OCI-LY3 (cell line): ENCODE results near the gene HOXB6.

Experiments
- H2AFZ ChIP-seq: fragments of 200-600, 300-600 bp; shearing (Covaris generic); 2 replicates; pipeline ENCODE4 v1.6.0; 2014; ENCODE audit warnings: antibody characterized with exemption, low read depth, low read length
- H3K27ac ChIP-seq: fragments of 200-600, 300-600 bp; sonication (generic); 2 replicates; pipeline ENCODE4 v1.5.1; 2014; ENCODE audit warnings: mild to moderate bottlenecking, low read length, moderate library complexity, mixed read lengths
- H3K27me3 ChIP-seq: fragments of 200-600, 300-600 bp; sonication (generic); 2 replicates; pipeline ENCODE4 v1.6.1; 2014; ENCODE audit warnings: low read depth, low read length, mixed read lengths
- H3K36me3 ChIP-seq: fragments of 200-600, 300-600 bp; sonication (generic); replicated peaks from 2 replicates; pipeline ENCODE3; 2014; ENCODE audit warnings: low read depth, low read length, mixed read lengths
- H3K4me1 ChIP-seq: fragments of 300-600, 200-600 bp; sonication (generic); 2 replicates; pipeline ENCODE4 v1.6.1; 2014; ENCODE audit warnings: low read length, mixed read lengths
- H3K4me2 ChIP-seq: fragments of 200-600, 300-600 bp; sonication (generic); 2 replicates; pipeline ENCODE4 v1.6.1; 2014; ENCODE audit warnings: low read length, mixed read lengths
- H3K4me3 ChIP-seq: fragments of 300-600, 200-600 bp; sonication (generic); 2 replicates; pipeline ENCODE4 v1.5.1; 2014; ENCODE audit warnings: antibody characterized with exemption, mild to moderate bottlenecking, low read length, moderate library complexity
- H3K79me2 ChIP-seq: fragments of 300-600, 200-600 bp; shearing (Covaris generic); 2 replicates; pipeline ENCODE4 v1.6.1; 2014; ENCODE audit warnings: mild to moderate bottlenecking, low read length, mixed read lengths
- H3K9ac ChIP-seq: fragments of 300-600, 200-600 bp; shearing (Covaris generic); 2 replicates; pipeline ENCODE4 v1.6.0; 2014; ENCODE audit warnings: mild to moderate bottlenecking, low read length, moderate library complexity
- H3K9me3 ChIP-seq: fragments of 200-600, 300-600 bp; shearing (Covaris generic); 2 replicates; pipeline ENCODE4 v1.6.1; 2014; ENCODE audit warnings: low read length, mixed read lengths; ENCODE audit not compliant: insufficient read depth
- H4K20me1 ChIP-seq: fragments of 200-600, 300-600 bp; sonication (generic); 2 replicates; pipeline ENCODE4 v1.6.1; 2016; ENCODE audit warnings: low read length, mixed read lengths; ENCODE audit not compliant: insufficient read depth
- EZH2phosphoT487 ChIP-seq: fragments of 200-600 bp; shearing (Covaris generic); IDR thresholded peaks from 2 replicates; pipeline ENCODE4 v1.6.1; 2018; ENCODE audit warnings: antibody characterized with exemption, mixed run types, low read depth
- TF ChIP-seq, protein P1 (sequence below): fragments of 200-600, 300-600 bp; sonication (generic); IDR thresholded peaks from 2 replicates; pipeline ENCODE4 v1.5.1; 2014; ENCODE audit warnings: antibody characterized with exemption, low read length, low read depth

HOXB6 gene

DNA sequence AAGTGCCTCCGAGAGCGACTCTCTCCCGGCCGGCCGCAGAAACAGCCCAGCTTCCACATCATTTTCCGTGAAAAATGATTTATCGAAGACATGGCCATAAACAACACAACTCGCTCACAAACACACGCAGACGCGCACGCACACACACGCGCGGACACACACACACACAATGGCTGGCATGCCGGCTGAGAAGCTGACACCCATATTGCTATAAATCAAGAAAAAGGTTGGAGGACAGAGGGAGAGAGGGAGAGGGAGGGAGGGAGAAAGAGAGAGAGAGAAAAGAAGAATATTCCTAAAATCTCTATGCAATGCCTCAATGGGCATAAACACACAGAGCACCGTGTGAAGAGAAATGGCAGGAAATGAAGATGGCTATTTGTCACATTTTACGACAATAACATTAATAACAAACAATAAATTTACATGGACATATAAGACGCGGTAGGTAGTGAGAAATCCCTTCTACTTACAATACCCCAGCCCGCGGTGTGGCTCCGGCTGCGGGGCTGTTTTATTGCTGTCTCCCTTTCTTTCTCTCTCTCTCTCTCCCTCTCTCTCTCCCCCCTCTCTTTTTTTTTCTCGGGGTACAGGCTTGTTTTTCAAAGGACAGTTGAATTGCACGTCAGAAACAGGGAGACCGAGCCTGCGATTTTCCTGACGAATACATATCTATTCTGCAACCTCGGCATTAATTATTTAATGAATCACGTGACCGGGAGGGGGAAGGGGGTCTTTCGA lies 36.1 kb downstream of the HOXB6 start:
- TF ChIP-seq, protein P1, sequence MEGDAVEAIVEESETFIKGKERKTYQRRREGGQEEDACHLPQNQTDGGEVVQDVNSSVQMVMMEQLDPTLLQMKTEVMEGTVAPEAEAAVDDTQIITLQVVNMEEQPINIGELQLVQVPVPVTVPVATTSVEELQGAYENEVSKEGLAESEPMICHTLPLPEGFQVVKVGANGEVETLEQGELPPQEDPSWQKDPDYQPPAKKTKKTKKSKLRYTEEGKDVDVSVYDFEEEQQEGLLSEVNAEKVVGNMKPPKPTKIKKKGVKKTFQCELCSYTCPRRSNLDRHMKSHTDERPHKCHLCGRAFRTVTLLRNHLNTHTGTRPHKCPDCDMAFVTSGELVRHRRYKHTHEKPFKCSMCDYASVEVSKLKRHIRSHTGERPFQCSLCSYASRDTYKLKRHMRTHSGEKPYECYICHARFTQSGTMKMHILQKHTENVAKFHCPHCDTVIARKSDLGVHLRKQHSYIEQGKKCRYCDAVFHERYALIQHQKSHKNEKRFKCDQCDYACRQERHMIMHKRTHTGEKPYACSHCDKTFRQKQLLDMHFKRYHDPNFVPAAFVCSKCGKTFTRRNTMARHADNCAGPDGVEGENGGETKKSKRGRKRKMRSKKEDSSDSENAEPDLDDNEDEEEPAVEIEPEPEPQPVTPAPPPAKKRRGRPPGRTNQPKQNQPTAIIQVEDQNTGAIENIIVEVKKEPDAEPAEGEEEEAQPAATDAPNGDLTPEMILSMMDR: no peak
- TF ChIP-seq EZH2phosphoT487: no peak
- H3K4me2 ChIP-seq: no peak overlapping the region
- H3K9me3 ChIP-seq: no peaks in the 10 kb centered on the region
- no peaks in the 10 kb centered on the region for H3K27me3 ChIP-seq
- peaks cover 44% of the 10 kb centered on the region for H3K36me3 ChIP-seq
- H3K4me3 ChIP-seq: no peak overlapping the region
- H4K20me1 ChIP-seq: peaks cover 4% of the 10 kb centered on the region; the same call in 1 of the 2 replicates
- no peak overlapping the region for H2AFZ ChIP-seq
- peaks cover 17% of the 10 kb centered on the region for H3K4me1 ChIP-seq
- H3K27ac ChIP-seq: no peak overlapping the region
- peaks cover 44% of the 10 kb centered on the region for H3K79me2 ChIP-seq
- H3K9ac ChIP-seq: no peak overlapping the region

DNA sequence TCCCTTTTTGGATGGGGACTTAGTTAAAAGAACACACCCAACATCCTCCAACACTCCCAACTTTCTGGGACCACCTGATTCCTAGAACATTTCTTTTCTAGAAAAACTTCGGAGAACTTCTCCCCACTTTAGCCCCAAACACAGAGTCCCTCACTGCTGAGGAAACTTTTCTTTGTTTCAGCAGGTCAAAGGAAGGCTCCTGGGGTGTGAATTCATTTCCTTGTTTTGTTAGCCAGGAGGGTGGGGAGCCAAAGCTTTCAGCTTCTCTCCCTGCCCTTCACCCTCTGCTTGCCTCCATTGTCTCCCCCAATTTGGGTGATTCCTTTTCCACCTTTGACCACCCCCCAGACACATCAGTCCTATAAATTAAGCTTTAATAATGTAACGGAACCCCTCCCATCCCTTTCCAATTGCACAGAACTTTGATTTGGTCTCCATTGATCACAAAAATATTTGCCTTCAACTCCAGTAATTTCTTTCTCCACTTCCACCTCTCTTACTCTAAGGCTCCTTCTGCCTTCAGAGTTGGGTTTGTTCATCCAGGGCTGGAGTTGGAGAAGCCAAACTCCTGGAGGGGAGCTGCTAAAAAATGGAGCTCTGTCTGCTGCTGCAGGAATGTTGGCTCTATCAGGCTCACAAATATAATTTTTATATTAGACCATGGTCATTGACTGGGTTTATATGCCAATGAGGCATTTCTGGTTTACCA lies 37.0 kb downstream of the HOXB6 start:
- H4K20me1 ChIP-seq: peaks cover 4% of the 10 kb centered on the region; the same call in 1 of the 2 replicates
- no peaks in the 10 kb centered on the region for H3K9me3 ChIP-seq
- no peak overlapping the region for H2AFZ ChIP-seq
- peaks cover 20% of the 10 kb centered on the region for H3K4me1 ChIP-seq
- no peaks in the 10 kb centered on the region for H3K27me3 ChIP-seq
- H3K9ac ChIP-seq: no peak overlapping the region
- H3K79me2 ChIP-seq: peaks cover 48% of the 10 kb centered on the region
- H3K27ac ChIP-seq: no peak overlapping the region
- H3K4me3 ChIP-seq: no peak overlapping the region
- H3K36me3 ChIP-seq: peaks cover 48% of the 10 kb centered on the region
- H3K4me2 ChIP-seq: no peak overlapping the region
- no peak for TF ChIP-seq EZH2phosphoT487
- TF ChIP-seq, protein P1: no peak

DNA sequence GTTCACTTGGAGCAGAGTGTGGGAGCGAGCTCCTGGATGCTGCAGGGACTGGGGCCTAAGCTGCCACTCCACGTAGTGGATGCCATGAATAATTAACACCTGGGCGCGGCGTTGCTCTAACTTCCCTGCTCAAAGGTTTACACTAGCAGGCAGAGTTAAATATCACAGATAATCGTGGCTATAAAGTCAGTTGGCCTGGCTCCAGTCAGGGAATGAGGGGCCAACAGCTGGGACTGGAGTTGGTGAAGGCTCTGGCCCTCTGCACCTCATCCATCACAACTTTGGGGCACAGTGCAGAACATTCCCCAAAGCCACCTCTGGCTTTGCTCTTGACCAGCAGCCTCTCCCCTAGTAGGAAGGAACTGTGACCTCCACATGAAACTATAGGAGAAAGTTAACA lies 37.6 kb downstream of the HOXB6 start:
- TF ChIP-seq, protein P1: no peak
- TF ChIP-seq EZH2phosphoT487: no peak
- H3K4me2 ChIP-seq: no peak overlapping the region
- peaks cover 4% of the 10 kb centered on the region; the same call in 1 of the 2 replicates for H4K20me1 ChIP-seq
- no peak overlapping the region for H3K4me3 ChIP-seq
- H3K36me3 ChIP-seq: peaks cover 44% of the 10 kb centered on the region
- no peak overlapping the region for H2AFZ ChIP-seq
- no peaks in the 10 kb centered on the region for H3K27me3 ChIP-seq
- no peaks in the 10 kb centered on the region for H3K9me3 ChIP-seq
- H3K27ac ChIP-seq: no peak overlapping the region
- no peak overlapping the region for H3K9ac ChIP-seq
- H3K4me1 ChIP-seq: peaks cover 26% of the 10 kb centered on the region
- peaks cover 54% of the 10 kb centered on the region for H3K79me2 ChIP-seq

DNA sequence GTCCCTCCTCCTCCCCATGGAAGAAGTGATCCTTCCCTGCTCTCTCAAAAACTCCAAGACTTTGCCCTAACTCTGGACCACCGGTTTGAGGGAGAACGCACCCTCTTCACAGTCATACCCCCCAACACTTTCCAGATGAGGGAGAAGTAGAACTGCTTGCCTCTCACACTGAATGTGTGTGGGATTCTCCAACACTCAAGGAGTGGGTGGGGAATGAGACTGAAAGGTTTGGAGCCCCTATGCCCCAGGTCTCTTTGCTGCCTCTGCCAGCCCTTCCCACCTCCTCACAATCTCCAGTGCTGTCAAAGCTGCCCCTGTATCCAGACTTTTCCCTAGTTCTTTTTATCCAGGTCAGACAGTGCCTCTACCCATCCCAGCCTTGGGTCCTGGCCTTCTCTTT lies 38.1 kb downstream of the HOXB6 start:
- no peak overlapping the region for H3K4me2 ChIP-seq
- peaks cover 39% of the 10 kb centered on the region for H3K36me3 ChIP-seq
- H3K4me1 ChIP-seq: peaks cover 31% of the 10 kb centered on the region
- H3K4me3 ChIP-seq: no peak overlapping the region
- no peaks in the 10 kb centered on the region for H3K9me3 ChIP-seq
- TF ChIP-seq, protein P1: no peak
- TF ChIP-seq EZH2phosphoT487: no peak
- no peak overlapping the region for H3K27ac ChIP-seq
- peaks cover 55% of the 10 kb centered on the region for H3K79me2 ChIP-seq
- no peak overlapping the region for H3K9ac ChIP-seq
- no peaks in the 10 kb centered on the region for H3K27me3 ChIP-seq
- H2AFZ ChIP-seq: no peak overlapping the region
- H4K20me1 ChIP-seq: peaks cover under 1% of the 10 kb centered on the region; the same call in 1 of the 2 replicates
